ENCODE results near the gene SYS1.

SYS1 gene

GRCh38 chr20:45362804-45363610, at the start of gene SYS1:
Gene SYS1, plus strand, starts transcription at chr20:45363156. Its CDS starts 376 bp downstream, at chr20:45363532.
- peak; percentile 98 for DNase-seq (ENCODE audit: low read depth in 2 of 2)

- no peak for DNase-seq (ENCODE audit: low read depth in 2 of 2)
These were observed 49.0 kb upstream of the SYS1 start for GRCh38 chr20:45313943-45314342.

- no peak for DNase-seq (ENCODE audit: low read depth in 2 of 2)
These were observed 47.3 kb upstream of the SYS1 start for GRCh38 chr20:45315672-45316071.

DNA sequence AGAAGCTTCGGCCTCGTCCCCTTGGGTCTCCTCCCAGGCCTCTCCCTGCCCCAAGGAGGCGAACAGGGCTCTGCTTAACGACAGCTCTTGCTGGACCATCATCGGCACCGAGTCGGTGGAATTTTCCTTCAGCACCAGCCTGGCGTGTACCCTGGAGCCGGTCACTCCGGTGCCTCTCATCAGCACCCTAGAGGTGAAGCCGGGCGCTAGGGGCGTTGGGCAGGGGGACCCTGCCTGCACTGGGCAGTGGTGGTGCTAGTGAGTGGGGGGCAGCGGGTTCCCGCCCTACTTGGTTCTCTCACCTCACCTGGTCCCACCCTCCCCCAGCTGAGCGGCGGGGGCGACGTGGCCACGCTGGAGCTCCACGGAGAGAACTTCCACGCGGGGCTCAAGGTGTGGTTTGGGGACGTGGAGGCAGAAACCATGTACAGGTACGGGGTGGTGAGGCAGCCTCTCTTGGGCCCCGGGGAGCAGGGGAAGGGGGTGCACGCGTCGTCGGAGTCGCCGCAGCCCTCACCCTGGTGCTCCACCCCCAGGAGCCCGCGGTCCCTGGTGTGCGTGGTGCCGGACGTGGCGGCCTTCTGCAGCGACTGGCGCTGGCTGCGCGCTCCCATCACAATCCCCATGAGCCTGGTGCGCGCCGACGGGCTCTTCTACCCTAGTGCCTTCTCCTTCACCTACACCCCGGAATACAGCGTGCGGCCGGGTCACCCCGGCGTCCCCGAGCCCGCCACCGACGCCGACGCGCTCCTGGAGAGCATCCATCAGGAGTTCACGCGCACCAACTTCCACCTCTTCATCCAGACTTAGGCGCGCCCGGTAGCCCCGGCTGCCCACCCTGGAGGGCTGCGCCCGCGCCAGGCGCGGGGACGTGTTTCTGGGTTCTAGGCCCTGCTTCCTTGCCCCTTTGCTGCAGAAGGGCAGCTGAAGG, 46.5 kb upstream of the SYS1 start:
- DNase-seq (ENCODE audit: low read depth in 2 of 2) = no peak

DNA sequence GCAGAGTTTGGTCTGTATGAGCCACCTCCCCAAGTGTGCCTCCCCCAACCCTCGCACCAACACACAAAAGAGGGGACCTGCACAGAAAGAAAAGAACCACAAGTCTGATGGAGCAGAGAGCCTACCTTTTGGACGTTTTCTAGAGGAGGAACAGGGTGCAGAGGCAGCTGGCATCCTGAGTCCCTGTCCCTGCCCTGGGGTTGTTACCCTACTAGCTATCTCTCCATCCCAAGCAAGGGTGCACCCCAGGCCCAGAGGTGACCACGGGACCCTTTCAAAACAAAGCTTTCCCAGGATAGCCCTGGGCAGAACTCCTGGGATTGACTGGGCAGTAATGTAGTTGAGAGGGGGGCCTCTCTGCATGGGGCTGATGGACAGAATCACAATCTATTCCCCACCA, 45.1 kb upstream of the SYS1 start:
- no peak for DNase-seq (ENCODE audit: low read depth in 2 of 2)

DNA sequence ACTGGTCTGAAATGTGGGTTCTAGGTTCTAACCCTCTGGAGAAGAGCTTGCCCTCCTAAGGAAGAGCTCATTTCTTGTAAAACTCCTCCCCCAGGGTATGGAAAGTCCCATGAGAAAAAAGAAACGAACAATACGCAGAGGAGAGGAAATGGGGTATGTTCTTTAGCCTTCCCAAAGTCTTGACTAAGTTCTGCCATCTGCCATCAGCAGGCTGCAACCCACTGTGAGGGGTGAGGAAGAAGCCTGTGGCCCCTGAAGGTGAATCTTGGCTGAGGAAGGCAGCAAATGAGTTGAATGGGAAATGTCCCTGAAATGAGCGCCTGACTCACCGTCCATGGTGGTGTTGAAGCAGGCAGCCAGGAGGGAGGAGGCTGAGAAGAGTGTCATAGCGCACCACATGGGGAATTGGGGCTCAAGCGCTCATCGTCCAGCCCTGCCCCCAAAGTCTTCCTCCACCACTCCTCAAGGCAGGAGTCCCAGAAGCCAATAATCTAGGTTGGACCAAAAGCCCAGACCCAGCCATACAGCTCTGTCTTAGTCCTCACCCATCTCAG, 44.5 kb upstream of the SYS1 start:
- DNase-seq (ENCODE audit: low read depth in 2 of 2) = no peak

DNA sequence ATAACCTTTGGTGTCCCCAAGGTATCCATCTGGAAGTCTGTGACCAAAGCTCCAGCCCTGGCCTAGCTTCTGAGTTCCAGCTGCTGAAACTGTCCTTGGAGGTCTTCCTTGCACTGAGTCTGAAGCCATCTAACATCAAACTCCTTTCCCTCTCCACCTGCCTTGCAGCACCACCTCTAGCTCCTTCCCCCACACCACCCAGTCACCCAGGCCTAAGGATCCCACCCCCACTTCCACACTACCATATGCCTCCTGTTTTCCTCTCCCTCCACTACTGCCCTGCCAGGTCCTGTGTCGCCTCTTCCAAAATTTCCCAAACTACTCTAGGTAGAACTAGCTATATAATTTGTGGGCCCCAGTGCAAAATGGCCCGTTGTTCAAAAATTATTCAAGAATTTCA, 44.0 kb upstream of the SYS1 start:
- DNase-seq (ENCODE audit: low read depth in 2 of 2) = no peak

DNA sequence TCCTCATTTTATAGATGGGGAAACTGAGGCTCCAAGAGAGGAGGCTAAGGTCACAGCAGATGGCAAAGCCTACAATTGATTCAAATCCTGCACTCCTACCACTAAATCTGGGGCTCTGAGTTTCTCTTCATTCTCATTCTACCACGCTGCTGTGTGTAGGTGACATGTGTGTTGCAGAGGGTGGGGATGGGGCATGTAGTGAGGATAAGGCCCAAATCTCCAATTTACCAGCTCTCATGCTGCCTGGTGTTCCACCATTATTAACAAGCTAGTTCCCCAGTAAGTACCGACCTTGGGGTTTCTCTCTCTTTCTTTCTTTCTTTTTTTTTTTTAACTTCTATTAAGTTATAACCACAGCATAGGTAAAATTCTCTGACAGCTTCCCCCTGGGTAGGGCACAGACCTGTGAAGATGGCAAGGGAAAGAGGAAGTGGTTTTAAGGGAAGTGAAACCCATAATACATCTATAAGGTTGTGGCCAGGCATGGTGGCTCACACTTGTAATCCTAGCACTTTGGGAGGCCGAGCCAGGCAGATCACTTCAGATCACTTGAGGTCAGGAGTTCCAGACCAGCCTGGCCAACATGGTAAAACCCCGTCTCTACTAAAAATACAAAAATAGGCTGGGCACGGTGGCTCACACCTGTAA, 41.9 kb upstream of the SYS1 start:
- DNase-seq (ENCODE audit: low read depth in 2 of 2) = no peak

GRCh38 chr20:45322952-45323383, 40.0 kb upstream of the SYS1 start:
- DNase-seq (ENCODE audit: low read depth in 2 of 2) = no peak

DNA sequence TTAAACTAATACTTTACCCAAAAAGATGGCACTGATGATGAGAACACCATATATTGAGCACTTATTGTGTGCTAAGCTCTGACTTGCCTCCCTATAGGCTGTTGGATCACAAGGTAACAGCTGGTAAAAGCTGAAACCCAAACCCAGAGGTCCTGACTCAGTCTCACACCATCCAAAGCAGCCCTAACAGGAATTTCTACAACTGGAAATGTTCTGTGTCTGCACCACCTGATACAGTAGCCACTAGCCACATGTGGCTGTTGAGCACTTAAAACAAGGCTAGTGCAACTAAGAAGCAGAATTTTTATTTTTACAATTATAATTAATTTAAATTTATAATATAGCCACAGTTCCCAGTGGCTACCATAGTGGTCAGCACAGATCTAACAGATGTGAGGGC, 39.2 kb upstream of the SYS1 start:
- DNase-seq (ENCODE audit: low read depth in 2 of 2) = no peak

DNA sequence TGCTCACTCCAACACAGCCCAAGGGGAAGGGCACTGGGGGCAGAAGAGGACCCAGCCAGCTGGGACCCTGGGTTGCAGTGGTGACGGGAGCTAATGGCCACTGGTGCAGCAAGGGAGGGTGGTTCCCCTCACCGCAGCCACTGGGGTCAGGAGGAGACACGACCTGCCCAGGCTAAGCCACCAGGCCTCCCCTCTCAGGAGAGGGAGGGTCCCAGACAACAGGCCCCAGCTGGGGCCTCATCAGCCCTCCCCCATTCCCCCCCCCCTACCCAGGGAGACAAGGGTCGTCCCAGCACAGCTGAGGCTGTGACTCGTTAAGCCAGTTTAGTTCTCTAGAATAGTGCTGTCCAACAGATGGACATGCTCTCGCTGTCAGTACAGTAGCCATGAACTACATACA, 37.6 kb upstream of the SYS1 start:
- DNase-seq (ENCODE audit: low read depth in 2 of 2) = no peak

DNA sequence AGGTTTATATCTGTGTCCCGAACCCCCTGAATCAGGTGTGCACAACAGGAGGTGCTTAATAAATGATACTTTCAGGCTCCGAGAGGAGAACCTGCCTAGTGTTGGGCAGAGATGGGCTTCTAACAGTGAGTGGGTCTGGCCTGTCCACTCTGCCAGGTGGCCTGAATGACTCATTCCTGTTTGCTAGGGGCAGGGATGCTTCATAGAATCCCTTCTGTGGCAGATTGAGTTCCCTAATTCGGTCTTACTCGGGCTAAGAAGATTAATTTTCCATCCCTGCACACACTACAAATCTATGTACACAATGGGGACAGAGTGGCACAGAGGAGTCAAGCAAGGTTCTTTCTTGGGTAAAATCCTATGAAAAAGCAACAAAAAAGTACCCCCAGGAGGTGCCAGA, 34.5 kb upstream of the SYS1 start:
- DNase-seq (ENCODE audit: low read depth in 2 of 2) = no peak

DNA sequence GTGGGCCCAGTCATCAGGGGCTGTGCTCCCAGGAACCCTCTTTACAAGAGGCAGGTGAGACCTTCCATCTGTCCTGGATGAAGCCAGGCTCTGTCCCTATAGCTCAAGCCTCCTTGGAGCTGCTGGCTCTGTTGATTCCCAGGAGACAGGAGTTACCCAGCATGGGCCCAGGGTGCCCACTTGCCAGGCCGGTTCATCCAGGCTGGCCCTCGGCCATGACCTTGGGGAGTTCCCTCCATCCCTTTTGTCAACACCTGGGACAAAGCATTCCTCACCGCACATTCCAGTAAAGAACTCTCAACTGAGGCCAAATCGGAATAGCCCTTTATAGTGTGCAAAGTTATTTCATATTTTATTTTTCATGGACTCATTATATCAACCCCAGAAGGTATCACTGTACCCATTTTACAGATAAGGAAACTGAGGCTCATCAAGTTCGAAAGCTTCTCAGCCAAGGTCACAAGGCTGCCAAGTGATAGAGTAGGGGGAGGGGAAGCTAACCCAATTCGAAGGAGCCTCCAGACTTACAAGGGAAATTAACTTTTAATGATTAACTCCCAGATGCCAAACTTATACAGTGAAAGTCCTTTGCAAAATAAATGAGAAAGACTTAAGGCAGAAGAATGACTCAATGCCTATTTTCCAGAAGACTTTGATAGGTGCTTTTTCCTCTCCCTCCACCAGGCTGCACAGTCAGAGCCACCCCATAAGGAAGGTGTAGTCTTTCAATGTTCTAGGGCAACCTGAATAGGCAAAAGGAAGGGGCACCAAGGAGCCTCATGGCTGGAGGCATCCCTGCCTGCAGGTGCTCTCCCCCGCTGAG, 33.2 kb upstream of the SYS1 start:
- no peak for DNase-seq (ENCODE audit: low read depth in 2 of 2)

DNA sequence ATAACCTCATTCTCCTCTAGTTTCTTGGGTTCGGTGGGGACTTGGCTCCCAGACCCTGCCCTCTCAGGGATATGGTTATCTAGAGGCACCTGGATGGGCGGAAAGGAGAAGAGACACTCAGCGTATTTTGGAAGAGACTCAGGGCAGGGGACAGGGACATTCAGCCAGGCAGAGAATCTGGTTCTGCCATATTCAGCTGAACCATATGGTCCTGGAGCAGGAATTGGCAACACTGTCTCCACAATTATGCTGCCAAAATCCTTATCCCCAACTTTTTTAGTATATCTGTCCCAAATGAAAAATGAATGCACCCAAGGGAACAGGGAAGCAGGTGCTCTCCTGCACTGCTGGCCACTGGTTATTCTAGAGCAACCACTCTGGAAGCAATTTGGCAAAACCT, 32.5 kb upstream of the SYS1 start:
- DNase-seq (ENCODE audit: low read depth in 2 of 2) = no peak

DNA sequence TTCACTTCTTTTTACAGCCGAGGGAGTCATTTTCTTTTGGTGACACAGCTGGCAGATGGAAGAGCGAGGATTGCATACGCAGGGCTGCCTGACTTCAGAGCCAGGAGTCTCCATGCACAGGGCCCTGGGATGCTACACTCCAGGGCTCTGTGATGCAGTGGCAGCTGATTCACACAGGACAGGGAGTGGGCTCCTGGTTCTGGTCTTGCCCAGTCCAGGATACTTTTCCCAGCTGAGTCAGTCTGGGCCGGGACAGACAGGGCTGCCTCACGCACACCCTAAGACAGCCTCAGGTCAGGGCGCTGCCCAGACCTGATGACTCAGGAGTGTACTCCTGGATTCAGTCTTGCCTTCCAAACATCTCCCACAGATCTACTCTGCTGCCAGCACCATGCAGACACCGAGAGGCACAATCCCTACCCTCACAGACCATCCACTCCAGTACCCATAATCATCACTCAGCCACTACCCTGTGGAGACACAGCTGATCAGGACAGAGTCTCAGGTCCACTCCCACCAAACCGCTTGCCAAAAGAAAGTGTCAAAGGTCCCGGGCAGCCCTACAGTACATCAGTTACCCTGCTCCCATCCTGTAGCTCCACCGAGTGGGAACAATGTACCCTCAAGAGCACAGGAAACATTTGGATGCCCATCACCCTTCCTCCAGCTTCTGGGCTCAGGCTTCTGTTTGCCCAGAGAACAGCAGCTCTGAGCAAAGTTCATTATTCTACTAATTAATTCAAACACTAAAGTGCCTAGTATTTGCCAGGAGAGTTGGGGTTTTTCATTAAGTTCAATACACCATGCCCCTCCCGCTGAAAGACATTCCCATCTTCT, 26.2 kb upstream of the SYS1 start:
- no peak for DNase-seq (ENCODE audit: low read depth in 2 of 2)

- no peak for DNase-seq (ENCODE audit: low read depth in 2 of 2)
These were observed 25.4 kb upstream of the SYS1 start for GRCh38 chr20:45337367-45338120.

DNA sequence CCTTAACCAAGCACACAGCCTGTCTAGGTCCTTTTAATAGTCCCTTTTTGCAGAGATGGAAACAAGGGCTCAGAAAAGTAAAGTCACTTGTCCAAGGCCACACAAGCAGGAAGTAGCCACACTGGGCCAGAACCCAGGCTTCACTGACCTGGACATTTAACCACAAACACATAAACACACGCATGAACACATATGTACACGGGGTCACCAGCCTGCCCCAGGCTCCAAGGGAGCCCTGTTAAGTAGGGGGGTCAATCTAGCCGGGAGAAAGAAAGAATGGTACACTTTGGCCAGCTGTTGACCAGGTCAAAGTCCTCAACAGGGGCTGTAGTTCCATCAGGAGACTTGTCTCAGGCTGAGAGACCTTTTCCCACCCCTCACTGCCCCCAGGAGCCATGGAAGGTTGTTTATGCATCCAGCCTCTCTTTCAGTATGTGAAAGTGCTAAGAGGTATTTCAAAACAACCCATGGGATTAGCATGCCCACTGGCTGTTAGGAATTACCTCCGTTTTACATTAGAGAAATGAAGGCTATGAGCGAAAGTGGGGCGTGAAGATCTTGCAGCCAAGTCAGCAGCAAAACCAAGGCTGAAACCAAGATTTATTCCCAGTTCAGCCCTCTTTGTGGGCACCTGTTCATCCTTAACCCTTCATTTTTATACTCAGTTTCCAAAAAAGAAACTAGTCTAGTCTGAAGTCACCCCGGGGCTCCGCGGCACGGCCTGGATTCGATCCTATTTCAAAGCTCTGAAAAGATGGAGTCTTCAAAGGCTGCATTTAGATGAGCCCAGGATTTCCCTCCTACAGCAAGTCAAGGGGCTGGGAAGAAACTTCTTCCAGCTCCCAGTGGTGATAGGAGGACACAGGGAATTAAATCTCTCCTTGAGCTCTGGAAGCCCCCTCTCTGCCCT, 24.6 kb upstream of the SYS1 start:
- DNase-seq (ENCODE audit: low read depth in 2 of 2) = no peak

- no peak for DNase-seq (ENCODE audit: low read depth in 2 of 2)
These were observed 23.9 kb upstream of the SYS1 start for GRCh38 chr20:45339084-45339483.

All from stimulated activated CD4-positive, alpha-beta T cell treated with anti-CD3 and anti-CD28 coated beads, Interleukin-4, amount 100 ng/mL, for 48 hours (primary cell).